Measurements from ENCODE around the gene BCAN. TPM values are rescaled to one million over a fixed set of nuclear protein-coding genes. Genes with fewer than 3 reads are reported as not detected.

BCAN gene
- total RNA-seq, 6 donors from 2014 or later, result 0.11 to 0.13 TPM; not detected in 4

DNA sequence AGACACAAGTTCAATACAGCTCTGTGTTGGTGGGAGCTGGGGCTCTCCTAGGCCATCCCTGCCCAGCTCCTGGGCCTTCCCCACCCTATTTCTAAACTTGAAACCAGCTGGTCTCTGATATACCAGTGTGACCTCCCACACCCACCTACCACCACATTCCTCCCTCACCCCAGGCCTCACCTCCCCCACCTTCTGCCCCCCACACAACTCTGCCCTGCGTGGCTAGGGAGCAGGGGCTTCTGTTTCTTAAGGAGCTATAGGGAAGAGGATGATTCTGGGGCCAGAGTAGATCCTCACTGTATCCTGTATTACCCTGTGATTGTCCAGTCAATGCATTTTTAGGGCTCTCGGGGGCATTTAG is 18.8 kb downstream of the BCAN start:
- H3K4me3 ChIP-seq, result peak overlapping the region in 3 of 4 donors; percentile 12 to 22 (median 13)
- TF ChIP-seq, protein P1, sequence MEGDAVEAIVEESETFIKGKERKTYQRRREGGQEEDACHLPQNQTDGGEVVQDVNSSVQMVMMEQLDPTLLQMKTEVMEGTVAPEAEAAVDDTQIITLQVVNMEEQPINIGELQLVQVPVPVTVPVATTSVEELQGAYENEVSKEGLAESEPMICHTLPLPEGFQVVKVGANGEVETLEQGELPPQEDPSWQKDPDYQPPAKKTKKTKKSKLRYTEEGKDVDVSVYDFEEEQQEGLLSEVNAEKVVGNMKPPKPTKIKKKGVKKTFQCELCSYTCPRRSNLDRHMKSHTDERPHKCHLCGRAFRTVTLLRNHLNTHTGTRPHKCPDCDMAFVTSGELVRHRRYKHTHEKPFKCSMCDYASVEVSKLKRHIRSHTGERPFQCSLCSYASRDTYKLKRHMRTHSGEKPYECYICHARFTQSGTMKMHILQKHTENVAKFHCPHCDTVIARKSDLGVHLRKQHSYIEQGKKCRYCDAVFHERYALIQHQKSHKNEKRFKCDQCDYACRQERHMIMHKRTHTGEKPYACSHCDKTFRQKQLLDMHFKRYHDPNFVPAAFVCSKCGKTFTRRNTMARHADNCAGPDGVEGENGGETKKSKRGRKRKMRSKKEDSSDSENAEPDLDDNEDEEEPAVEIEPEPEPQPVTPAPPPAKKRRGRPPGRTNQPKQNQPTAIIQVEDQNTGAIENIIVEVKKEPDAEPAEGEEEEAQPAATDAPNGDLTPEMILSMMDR (IDR thresholded peaks at IDR 0.05), result no peak
- TF ChIP-seq POLR2A (IDR thresholded peaks at IDR 0.05) (no peak), POLR2AphosphoS5 (IDR thresholded peaks at IDR 0.05) (no peak), EP300 (IDR thresholded peaks at IDR 0.05) (no peak)
- peak overlapping the region; percentile 80 to 91 (median 83) for H3K27ac ChIP-seq
- ATAC-seq (ENCODE audit: low FRiP score in 2 of 2), result no peak
- DNase-seq, result no peak
- H3K9me3 ChIP-seq, result no peaks in the 10 kb centered on the region
- peaks cover 0 to 15% (median 2%) of the 10 kb centered on the region in 4 donors for H3K27me3 ChIP-seq
- H3K36me3 ChIP-seq, result no peaks in the 10 kb centered on the region
- H3K4me1 ChIP-seq, result peaks cover 78 to 88% (median 82%) of the 10 kb centered on the region in 4 donors
- 65 to 70% methylated on average over 2 of the region's 2 CpGs for WGBS, 2 donors

DNA sequence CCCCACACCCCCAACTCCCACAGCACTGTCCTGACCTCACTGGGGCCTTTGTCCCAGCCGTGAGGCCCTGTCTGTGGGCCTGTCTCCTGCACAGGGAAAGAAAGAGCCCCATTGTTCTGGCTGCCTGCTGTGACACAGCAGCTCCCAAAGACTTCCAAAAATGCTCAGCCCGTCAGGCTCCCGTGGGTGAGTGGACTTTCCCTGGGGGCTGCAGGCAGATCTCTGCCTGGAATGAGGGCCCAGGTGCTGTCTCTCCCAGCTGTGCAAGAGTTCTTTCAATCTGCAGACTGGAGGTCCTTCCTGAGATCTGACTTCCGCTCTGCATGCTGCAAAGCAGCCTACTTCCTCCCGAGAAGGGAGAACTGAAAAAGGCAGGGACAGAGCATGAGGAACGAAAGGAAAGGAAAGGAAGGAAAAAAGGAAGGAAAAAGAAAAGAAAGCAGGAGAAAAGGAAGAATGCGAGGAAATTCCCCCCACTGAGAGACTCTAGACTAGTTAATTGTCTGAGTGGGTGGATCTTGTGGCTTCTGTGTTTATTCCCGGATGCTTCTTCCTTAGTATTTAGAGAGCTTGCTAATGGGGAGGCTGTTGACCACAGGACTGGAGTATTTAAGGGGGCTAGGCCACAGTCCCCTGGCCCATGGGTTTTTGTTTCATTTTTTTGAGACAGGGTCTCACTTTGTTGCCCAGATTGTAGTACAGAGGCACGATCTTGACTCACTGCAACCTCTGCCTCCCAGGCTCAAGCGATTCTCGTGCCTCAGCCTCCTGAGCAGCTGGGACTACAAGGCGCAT is 20.3 kb downstream of the BCAN start:
- peaks cover 84 to 92% (median 88%) of the 10 kb centered on the region in 4 donors for H3K4me1 ChIP-seq
- no peaks in the 10 kb centered on the region for H3K27me3 ChIP-seq
- DNase-seq, result no peak
- peak overlapping the region; percentile 80 to 91 (median 83) for H3K27ac ChIP-seq
- H3K36me3 ChIP-seq, result no peaks in the 10 kb centered on the region
- H3K4me3 ChIP-seq, result no peak overlapping the region
- no peak for ATAC-seq (ENCODE audit: low FRiP score in 2 of 2)
- 55 to 56% methylated on average over 12 of the region's 12 CpGs for WGBS, 2 donors
- TF ChIP-seq, protein P1 (IDR thresholded peaks at IDR 0.05), result no peak
- TF ChIP-seq POLR2AphosphoS5 (IDR thresholded peaks at IDR 0.05) (no peak), POLR2A (IDR thresholded peaks at IDR 0.05) (no peak), EP300 (IDR thresholded peaks at IDR 0.05) (no peak)
- no peaks in the 10 kb centered on the region for H3K9me3 ChIP-seq

DNA sequence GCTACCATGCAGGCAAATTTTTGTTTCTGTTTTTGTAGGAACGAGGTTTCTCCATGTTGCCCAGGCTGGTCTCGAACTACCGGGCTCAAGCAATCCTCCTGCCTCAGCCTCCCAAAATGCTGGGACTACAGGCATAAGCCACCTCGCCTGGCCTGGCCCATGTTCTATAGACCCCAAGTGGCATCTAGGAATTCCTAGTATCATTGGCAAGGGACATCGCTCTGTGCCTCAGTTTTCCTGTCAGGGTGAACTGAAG is 20.8 kb downstream of the BCAN start:
- H3K36me3 ChIP-seq, result no peaks in the 10 kb centered on the region
- 81 to 87% methylated on average over 5 of the region's 5 CpGs for WGBS, 2 donors
- TF ChIP-seq EP300 (IDR thresholded peaks at IDR 0.05) (no peak), POLR2A (IDR thresholded peaks at IDR 0.05) (no peak), POLR2AphosphoS5 (IDR thresholded peaks at IDR 0.05) (no peak)
- TF ChIP-seq, protein P1 (IDR thresholded peaks at IDR 0.05), result no peak
- H3K27me3 ChIP-seq, result no peaks in the 10 kb centered on the region
- H3K4me3 ChIP-seq, result no peak overlapping the region
- ATAC-seq (ENCODE audit: low FRiP score in 2 of 2), result no peak
- peaks cover 81 to 90% (median 88%) of the 10 kb centered on the region in 4 donors for H3K4me1 ChIP-seq
- no peaks in the 10 kb centered on the region for H3K9me3 ChIP-seq
- DNase-seq, result no peak
- H3K27ac ChIP-seq, result peak overlapping the region; percentile 80 to 91 (median 83)

DNA sequence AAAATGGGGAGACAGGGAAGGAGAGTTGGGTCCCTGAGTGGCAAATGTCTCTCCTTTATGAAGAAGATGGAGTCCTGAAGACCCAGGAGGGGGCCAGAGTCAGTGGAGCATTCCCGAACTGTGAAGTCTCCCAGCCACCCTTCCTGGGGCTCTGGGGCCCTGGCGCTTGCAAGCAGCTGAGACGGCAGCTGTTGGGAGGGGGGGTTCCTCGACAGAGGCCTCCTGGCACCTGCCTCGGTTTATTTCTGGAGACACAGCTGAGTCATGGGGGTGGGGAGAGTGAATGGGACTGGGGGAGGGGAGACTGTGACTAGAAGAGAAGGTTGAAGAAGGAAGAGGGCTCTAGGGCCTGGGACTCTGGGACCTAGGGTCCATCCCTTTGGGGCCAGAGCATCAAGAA is 21.3 kb downstream of the BCAN start:
- H3K27me3 ChIP-seq, result no peaks in the 10 kb centered on the region
- H3K36me3 ChIP-seq, result no peaks in the 10 kb centered on the region
- no peaks in the 10 kb centered on the region for H3K9me3 ChIP-seq
- DNase-seq (no peak), ATAC-seq (ENCODE audit: low FRiP score in 2 of 2) (no peak)
- no peak overlapping the region for H3K4me3 ChIP-seq
- WGBS, 2 donors, result 38 to 49% methylated on average over 5 of the region's 5 CpGs
- peak overlapping the region; percentile 80 to 91 (median 83) for H3K27ac ChIP-seq
- peaks cover 82 to 91% (median 90%) of the 10 kb centered on the region in 4 donors for H3K4me1 ChIP-seq
- TF ChIP-seq POLR2AphosphoS5 (IDR thresholded peaks at IDR 0.05), result no peak

DNA sequence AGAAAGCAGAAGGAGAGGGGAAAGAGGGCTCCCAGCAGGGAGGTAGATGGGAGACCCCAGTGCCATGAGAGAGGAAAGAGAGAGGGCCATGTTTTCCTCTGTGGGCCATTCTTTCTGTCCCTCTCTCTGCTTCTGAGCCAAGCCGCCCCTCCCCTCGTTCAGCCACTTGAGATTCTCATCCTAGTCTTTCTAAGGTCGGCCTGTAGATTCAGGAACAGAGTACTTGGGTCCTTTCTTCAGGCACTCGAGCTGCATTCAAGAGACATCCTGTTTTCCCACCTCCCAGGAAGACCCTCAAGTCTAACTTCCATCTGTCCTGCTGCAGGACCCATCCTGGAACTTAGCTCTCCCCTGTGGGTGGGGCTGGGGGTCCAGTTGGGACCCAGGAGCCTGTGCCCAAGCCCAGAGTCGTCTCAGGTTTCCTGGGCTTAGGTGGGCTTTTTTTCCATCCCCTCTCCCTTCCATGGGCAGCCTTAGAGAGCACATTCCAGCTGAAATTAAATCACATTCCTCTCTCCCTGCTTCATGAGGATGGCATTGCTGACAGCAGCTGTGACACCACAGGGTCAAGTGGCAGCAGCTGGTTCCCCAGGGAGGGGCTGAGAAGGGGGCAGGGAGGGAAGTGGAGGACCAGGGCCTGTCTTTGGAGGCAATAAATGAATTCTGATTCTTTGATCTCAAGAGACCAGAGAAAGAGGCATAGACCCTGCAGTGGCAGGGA is 22.3 kb downstream of the BCAN start:
- H3K36me3 ChIP-seq, result no peaks in the 10 kb centered on the region
- H3K27ac ChIP-seq, result peak overlapping the region; percentile 80 to 91 (median 83)
- H3K4me1 ChIP-seq, result peaks cover 89 to 98% (median 96%) of the 10 kb centered on the region in 4 donors
- H3K9me3 ChIP-seq, result no peaks in the 10 kb centered on the region
- no peak overlapping the region for H3K4me3 ChIP-seq
- ATAC-seq (ENCODE audit: low FRiP score in 2 of 2) (no peak), DNase-seq (no peak)
- 50 to 53% methylated on average over 5 of the region's 5 CpGs for WGBS, 2 donors
- TF ChIP-seq, protein P1 (IDR thresholded peaks at IDR 0.05), result no peak
- no peaks in the 10 kb centered on the region for H3K27me3 ChIP-seq
